Esophagus (tissue), 2 donors: ENCODE results near the gene FOXC2. TPM values are rescaled to one million over a fixed set of nuclear protein-coding genes. Genes with fewer than 3 reads are reported as not detected.
A peak's percentile ranks its signal among the peaks of the same experiment; 100 is the strongest.
"Not testable (repeated sequence)": the region's sequence is repeated elsewhere in the genome, so short reads cannot be mapped to it uniquely, and the experiment has no call there.

Experiments
- H3K27ac ChIP-seq, 2 donors: one replicate each; pipeline ENCODE4 v1.5.1; 2013; ENCODE audit warnings: low read depth in 2 of 2, mild to moderate bottlenecking in 2 of 2, inconsistent platforms in 1 of 2, low read length in 1 of 2, moderate library complexity in 1 of 2
- H3K27me3 ChIP-seq, 2 donors: one replicate each; pipeline ENCODE4 v1.6.1; 2013; ENCODE audit warnings: low read length in 2 of 2, control low read depth in 1 of 2, mild to moderate bottlenecking in 1 of 2; ENCODE audit not compliant: insufficient read depth in 2 of 2, control insufficient read depth in 1 of 2
- H3K36me3 ChIP-seq, 2 donors: one replicate each; pipeline ENCODE4 v1.6.1; 2013; ENCODE audit warnings: low read length in 1 of 2; ENCODE audit not compliant: control insufficient read depth in 2 of 2, insufficient read depth in 2 of 2
- H3K4me1 ChIP-seq, 2 donors: one replicate each; pipeline ENCODE4 v1.6.1; 2013; ENCODE audit warnings: low read length in 1 of 2; ENCODE audit not compliant: control insufficient read depth in 2 of 2, insufficient read depth in 2 of 2
- H3K4me3 ChIP-seq, 2 donors: one replicate each; pipeline ENCODE4 v1.5.1; 2013; ENCODE audit warnings: low read length in 2 of 2, mild to moderate bottlenecking in 2 of 2, low read depth in 1 of 2, moderate library complexity in 1 of 2
- H3K9me3 ChIP-seq, 2 donors: one replicate each; pipeline ENCODE4 v1.6.1; 2013; ENCODE audit warnings: mild to moderate bottlenecking in 2 of 2, low read depth in 1 of 2, low read length in 1 of 2, moderate library complexity in 1 of 2; ENCODE audit not compliant: control insufficient read depth in 2 of 2, insufficient read depth in 1 of 2
- WGBS, 2 donors: extraction: QIAGEN DNeasy Blood & Tissue Kit; methylation state at CpG; one replicate each; pipeline ENCODE4 v1.1.7; 2013; 5-methylcytosine and 5-hydroxymethylcytosine counted together
- polyA plus RNA-seq, 2 donors: library from polyadenylated mRNA; stranded (reverse); fragments of 200-250 nt; gene quantifications; one replicate each; pipeline ENCODE4 v1.2.3, GENCODE V29; 2013
- donor health status: healthy with polysubstance abuse.
- donor health status: Bipolar disorder and iron deficiency.

Gene FOXC2
- polyA plus RNA-seq, 2 donors = 0.10 to 0.18 TPM

DNA sequence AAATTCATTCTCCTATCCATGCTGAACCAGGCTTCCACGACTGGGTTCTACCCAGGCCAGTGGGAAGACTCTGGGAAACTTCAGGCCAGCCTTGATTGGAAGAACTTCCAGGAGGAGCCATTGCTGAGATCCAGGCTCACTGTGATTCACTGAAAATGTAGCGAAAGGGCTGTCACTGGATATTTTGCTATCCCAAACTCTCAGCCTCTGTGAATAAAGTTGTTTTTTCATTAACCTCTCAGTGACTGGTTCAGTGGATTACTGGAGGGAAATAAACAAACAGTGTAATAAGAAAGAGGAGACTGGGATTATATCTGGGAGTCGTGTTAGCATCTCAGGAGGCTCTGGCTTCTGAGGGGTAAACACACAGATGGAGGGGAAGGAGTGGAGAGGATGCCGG, 14.8 kb downstream of the FOXC2 start:
- Histone ChIP-seq H3K4me3 (no peak overlapping the region), H3K27ac (no peak overlapping the region), H3K4me1 (peaks cover under 1 to 8% of the 10 kb centered on the region in 2 donors), H3K9me3 (no peaks in the 10 kb centered on the region), H3K27me3 (peaks cover 2 to 13% of the 10 kb centered on the region in 2 donors), H3K36me3 (no peaks in the 10 kb centered on the region)
- 63 to 75% methylated on average over 4 of the region's 4 CpGs for WGBS, 2 donors

DNA sequence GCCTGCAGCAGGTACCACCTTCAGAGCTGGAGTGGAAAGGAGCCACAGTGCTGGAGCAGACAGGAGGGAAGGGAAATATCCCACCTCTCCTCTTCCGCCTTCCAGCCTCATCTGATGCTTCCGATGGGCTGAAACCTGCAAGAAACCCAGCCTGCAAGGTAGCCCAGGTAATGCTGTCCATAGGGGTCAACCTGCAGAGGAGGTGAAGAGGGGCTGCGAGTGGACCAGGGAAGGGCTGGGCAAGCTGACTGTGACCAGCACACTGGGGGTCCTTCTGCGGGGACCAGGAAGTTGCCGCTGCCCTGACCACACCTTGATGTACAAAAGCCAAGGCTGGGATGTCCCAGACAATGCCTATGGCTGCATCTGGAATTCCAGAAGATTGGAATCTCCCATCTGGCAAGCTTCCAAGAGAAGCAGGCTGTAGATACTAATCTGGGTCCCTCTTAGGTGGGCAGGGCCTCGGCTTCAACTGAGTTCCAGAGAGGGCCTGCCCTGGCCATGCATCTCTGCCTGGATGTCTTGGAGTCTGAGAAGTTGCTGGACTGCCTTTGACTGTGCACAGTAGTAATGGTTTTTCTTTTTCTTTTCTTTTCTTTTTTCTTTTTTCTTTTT, 17.5 kb downstream of the FOXC2 start:
- peaks cover 2 to 6% of the 10 kb centered on the region in 2 donors for H3K4me1 ChIP-seq
- no peak overlapping the region for H3K4me3 ChIP-seq
- H3K36me3 ChIP-seq = no peaks in the 10 kb centered on the region
- H3K27me3 ChIP-seq = peaks cover 2 to 3% of the 10 kb centered on the region in 2 donors
- no peak overlapping the region for H3K27ac ChIP-seq
- 86 to 91% methylated on average over 6 of the region's 6 CpGs for WGBS, 2 donors
- peaks cover 0 to 5% of the 10 kb centered on the region in 2 donors for H3K9me3 ChIP-seq

DNA sequence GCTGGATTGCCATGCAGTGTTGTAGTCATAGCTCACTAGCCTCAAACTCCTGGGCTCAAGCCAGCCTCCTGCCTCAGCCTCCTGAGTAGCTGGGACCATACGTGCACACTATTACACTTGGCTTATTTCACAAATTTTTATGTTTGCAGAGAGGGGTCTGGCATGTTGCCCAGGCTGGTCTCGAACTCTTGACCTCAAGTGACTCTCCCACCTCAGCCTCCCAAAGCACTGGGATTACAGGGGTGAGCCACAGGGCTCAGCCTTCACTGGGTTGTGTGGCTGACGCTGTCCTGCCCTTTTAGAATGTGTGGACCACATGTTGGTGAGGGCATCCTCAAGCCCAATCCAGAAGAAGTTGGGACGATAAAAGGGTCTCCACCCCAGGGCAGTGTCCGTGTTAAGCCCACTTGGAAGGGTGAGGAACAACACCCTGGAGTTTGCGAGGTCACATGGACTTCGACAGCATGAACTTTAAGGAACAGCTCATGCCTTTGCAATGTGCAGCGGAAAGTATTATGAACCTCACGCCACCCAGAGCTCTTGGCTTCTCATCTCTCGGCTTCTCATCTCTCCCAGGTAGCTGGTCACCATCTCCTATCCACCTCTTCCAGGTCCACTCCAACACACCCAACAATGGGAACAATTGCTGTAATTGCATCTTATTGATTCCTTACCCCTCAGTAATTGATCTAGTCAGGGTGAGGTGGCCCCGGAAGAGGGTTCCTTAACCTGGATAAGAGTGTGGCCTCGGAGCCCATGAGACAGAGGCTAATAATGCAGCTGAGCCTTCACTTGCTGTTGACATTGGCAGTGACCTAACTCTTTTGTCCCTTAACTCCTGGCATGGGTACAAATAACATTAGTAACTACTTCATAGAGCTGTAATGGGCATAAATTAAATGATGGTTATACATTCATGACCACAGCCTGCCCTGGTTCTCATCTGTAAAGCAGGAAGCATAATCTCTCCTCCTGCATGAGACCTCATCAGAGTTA, 18.4 kb downstream of the FOXC2 start:
- Histone ChIP-seq H3K27me3 (peaks cover 2 to 3% of the 10 kb centered on the region in 2 donors), H3K4me1 (peaks cover 2 to 6% of the 10 kb centered on the region in 2 donors), H3K4me3 (no peak overlapping the region), H3K36me3 (no peaks in the 10 kb centered on the region), H3K9me3 (peaks cover 0 to 5% of the 10 kb centered on the region in 2 donors), H3K27ac (no peak overlapping the region)
- WGBS, 2 donors = 80 to 82% methylated on average over 12 of the region's 12 CpGs

DNA sequence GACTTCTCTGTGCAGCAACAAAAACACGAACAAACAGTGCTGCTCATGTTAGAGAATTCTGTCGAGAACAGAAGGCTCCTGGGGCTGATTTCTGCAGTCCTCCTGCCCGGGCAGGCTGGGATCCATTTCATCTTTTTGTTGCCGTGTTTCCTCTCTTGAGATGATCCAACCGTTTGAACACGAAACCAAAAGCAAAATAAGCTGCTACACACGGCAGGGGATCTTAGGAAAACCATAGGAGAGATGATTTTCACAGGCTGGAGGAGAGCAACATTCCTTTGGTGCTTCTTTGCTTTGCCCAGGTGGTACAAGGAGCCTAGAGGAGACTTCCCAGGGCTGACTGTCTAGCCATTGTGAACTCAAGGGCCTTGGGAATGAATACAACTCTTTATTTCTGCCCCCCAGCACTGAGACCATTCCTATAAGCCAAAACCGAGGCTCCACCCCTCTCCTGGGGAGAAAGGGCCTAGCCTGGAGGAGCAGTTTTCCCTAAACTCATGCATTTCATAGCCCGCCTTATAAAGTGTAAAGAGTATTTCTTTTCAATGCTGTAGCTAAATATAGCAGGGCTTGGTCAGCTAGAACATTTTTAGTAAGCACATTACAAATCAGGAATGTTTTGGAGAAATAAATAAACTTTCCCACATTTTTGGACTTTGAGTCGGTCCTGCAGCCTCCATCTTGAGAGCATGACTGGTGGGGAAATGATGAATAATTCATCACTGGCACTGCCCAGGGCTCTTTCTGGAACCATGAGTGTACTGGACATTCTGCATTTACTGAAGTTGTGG, 19.4 kb downstream of the FOXC2 start:
- H3K9me3 ChIP-seq = peaks cover 0 to 5% of the 10 kb centered on the region in 2 donors
- H3K27me3 ChIP-seq = peaks cover under 1 to 3% of the 10 kb centered on the region in 2 donors
- H3K4me3 ChIP-seq = no peak overlapping the region
- 44 to 55% methylated on average over 10 of the region's 10 CpGs for WGBS, 2 donors
- H3K4me1 ChIP-seq = peaks cover 2 to 6% of the 10 kb centered on the region in 2 donors
- peak overlapping the region in 1 of 2 donors; percentile 1 for H3K27ac ChIP-seq
- no peaks in the 10 kb centered on the region for H3K36me3 ChIP-seq

DNA sequence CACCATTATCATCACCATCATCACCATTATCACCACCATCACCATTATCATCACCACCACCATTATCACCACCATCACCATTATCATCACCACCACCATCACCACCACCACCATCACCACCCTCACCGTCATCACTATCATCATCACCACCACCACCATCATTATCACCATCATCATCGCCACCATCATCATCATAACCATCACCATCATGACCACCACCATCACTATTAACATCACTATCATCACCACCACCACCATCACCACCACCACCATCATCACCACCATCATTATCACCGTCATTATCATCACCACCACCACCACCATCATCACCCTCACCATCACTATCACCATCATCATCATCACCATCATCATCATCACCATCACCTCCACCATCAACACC, 20.9 kb downstream of the FOXC2 start:
- H3K36me3 ChIP-seq = no peaks in the 10 kb centered on the region
- H3K4me3 ChIP-seq = no peak overlapping the region
- H3K27ac ChIP-seq = no peak overlapping the region
- H3K4me1 ChIP-seq = peaks cover 2 to 6% of the 10 kb centered on the region in 2 donors
- H3K27me3 ChIP-seq = no peaks in the 10 kb centered on the region
- 92 to 94% methylated on average over 3 of the region's 3 CpGs for WGBS, 2 donors
- peaks cover 0 to 5% of the 10 kb centered on the region in 2 donors for H3K9me3 ChIP-seq

DNA sequence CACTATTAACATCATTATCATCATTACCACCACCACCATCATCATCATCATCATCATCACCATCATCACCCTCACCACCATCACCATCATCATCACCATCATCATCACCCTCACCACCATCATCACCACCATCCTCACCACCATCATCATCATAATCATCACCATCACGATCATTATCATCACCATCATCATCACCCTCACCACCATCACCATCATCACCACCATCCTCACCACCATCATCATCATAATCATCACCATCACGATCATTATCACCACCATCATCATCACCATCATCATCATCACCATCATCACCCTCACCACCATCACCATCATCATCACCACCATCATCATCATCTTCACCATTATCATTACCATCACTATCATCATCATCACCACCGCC, 21.3 kb downstream of the FOXC2 start:
- not testable (repeated sequence) for H3K4me3 ChIP-seq, H3K27ac ChIP-seq, H3K27me3 ChIP-seq, H3K36me3 ChIP-seq, H3K9me3 ChIP-seq, H3K4me1 ChIP-seq
- WGBS, 2 donors = 89 to 90% methylated on average over 3 of the region's 3 CpGs

DNA sequence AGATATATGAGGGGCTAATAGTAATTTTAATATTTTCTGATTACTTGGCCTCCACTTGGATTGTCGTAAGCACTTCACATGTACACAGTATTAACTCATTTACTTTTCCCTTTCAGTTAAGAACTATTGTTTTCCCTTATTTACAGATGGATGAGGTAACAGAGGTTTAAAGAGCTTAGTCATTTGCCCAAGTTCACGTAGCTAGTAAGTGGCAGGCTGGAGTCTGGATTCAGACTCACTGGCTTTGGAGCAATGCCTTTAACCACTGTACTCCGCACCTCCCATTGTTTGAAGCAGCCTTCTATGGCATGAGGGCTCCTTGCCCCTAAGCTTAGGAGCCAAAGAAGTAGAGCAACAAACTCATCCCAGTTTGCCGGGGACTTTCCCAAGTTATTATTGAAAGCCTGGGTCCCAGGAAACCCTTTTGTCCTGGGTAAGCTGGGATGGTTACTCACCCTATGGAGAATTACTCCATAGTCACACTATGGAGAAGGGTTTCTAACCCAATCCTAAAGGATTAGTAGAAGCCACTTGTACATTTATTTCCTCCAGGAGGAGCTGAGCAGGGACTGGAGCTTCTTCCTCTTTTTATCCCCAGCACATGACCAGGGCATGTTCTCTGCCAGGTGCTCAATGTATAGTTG, 24.0 kb downstream of the FOXC2 start:
- Histone ChIP-seq H3K27me3 (no peaks in the 10 kb centered on the region), H3K9me3 (peaks cover 0 to 5% of the 10 kb centered on the region in 2 donors), H3K4me3 (no peak overlapping the region), H3K36me3 (no peaks in the 10 kb centered on the region), H3K4me1 (peaks cover 2 to 3% of the 10 kb centered on the region in 2 donors), H3K27ac (no peak overlapping the region)
- WGBS, 2 donors = 52% methylated on average over 4 of the region's 4 CpGs

DNA sequence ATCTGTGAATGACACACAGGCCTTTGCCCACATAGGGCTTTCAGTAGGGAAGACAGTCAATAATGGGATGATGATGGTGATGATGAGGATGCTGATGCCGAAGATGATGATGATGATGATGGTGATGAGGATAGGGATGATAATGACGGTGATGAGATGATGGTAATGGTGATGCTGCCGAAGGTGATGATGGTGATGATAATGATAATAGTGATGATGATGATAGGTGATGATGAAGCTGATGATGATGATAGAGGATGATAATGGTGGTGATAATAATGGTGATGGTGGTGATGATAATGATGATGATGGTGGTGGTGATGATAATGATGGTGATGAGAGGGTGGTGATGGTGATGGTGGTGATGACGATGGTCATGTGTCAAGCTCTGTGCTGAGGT, 24.6 kb downstream of the FOXC2 start:
- Histone ChIP-seq H3K27me3 (no peaks in the 10 kb centered on the region), H3K4me1 (peaks cover 0 to 2% of the 10 kb centered on the region in 2 donors), H3K9me3 (peaks cover 0 to 5% of the 10 kb centered on the region in 2 donors), H3K36me3 (no peaks in the 10 kb centered on the region), H3K27ac (no peak overlapping the region), H3K4me3 (no peak overlapping the region)
- WGBS, 2 donors = 88 to 95% methylated on average over 4 of the region's 4 CpGs
